OCI-LY1 (cell line): ENCODE measurements around the gene TNS3.

ENCODE experiments used
- CTCF ChIP-seq: fragments of 200-600 bp; sonication (generic), shearing (Covaris generic); IDR thresholded peaks from 2 replicates; pipeline ENCODE4 v1.5.1; 2017; ENCODE audit warnings: mild to moderate bottlenecking, antibody characterized with exemption, low read length, moderate library complexity, mixed read lengths
- EZH2 ChIP-seq: fragments of 200-600 bp; sonication (generic), shearing (Covaris generic); IDR thresholded peaks from 2 replicates; pipeline ENCODE4 v1.8.0; 2017; ENCODE audit warnings: borderline replicate concordance, mixed run types, mild to moderate bottlenecking, antibody characterized with exemption, low read length, moderate library complexity, mixed read lengths

- TF ChIP-seq CTCF: no peak
- TF ChIP-seq EZH2: no peak
These were observed 2.0 kb upstream of the TNS3 start for GRCh38 chr7:47583739-47584535.
